Central memory CD8-positive, alpha-beta T cell (primary cell): ENCODE data around the gene TBC1D22A.

Source experiments
- ATAC-seq: fragments of 150-1000 bp; cut with Tn5 transposase; replicated peaks from 2 replicates; pipeline ENCODE4 v1.10.0; 2022; ENCODE audit warnings: mild to moderate bottlenecking, moderate FRiP score, moderate number of reproducible peaks; ENCODE audit not compliant: poor library complexity, severe bottlenecking; ENCODE audit errors: extremely low read depth
- DNase-seq, 2 donors: peaks; one replicate each; pipeline ENCODE4 v3.0.0; 2021; ENCODE audit warnings: low spot score in 2 of 2
- H3K27ac Mint-ChIP-seq: one replicate; pipeline ENCODE4 v1.8.0; 2022; ENCODE audit warnings: low read depth, mild to moderate bottlenecking, moderate library complexity, mixed read lengths
- H3K27me3 Mint-ChIP-seq: one replicate; pipeline ENCODE4 v1.8.0; 2022; ENCODE audit warnings: mixed read lengths
- H3K36me3 Mint-ChIP-seq: one replicate; pipeline ENCODE4 v1.8.0; 2022; ENCODE audit warnings: mild to moderate bottlenecking, moderate library complexity, mixed read lengths; ENCODE audit not compliant: insufficient read depth
- H3K4me1 Mint-ChIP-seq: one replicate; pipeline ENCODE4 v1.8.0; 2022; ENCODE audit warnings: mixed read lengths
- H3K4me3 Mint-ChIP-seq: one replicate; pipeline ENCODE4 v1.8.0; 2022; ENCODE audit warnings: mild to moderate bottlenecking, moderate library complexity, mixed read lengths
- H3K9me3 Mint-ChIP-seq: one replicate; pipeline ENCODE4 v1.8.0; 2022; ENCODE audit warnings: mixed read lengths

Gene TBC1D22A

GRCh38 chr22:47206164-47206563, 443.7 kb downstream of the TBC1D22A start:
- Mint-ChIP-seq H3K27me3 (peaks cover 22% of the 10 kb centered on the region), H3K9me3 (no peaks in the 10 kb centered on the region), H3K27ac (no peak overlapping the region), H3K4me3 (no peak overlapping the region), H3K4me1 (no peaks in the 10 kb centered on the region), H3K36me3 (peaks cover 3% of the 10 kb centered on the region)
- ATAC-seq (no peak), DNase-seq (no peak)

GRCh38 chr22:47206666-47207218, 444.3 kb downstream of the TBC1D22A start:
- H3K27ac Mint-ChIP-seq = no peak overlapping the region
- H3K9me3 Mint-ChIP-seq = no peaks in the 10 kb centered on the region
- no peak overlapping the region for H3K4me3 Mint-ChIP-seq
- ATAC-seq (no peak), DNase-seq (peak in 1 of 2 donors; percentile 3)
- H3K4me1 Mint-ChIP-seq = no peaks in the 10 kb centered on the region
- H3K27me3 Mint-ChIP-seq = peaks cover 22% of the 10 kb centered on the region
- H3K36me3 Mint-ChIP-seq = peaks cover 3% of the 10 kb centered on the region

GRCh38 chr22:47207387-47207786, 444.9 kb downstream of the TBC1D22A start:
- H3K4me3 Mint-ChIP-seq = no peak overlapping the region
- H3K27me3 Mint-ChIP-seq = peaks cover 22% of the 10 kb centered on the region
- DNase-seq = peak; percentile 1 to 7
- H3K27ac Mint-ChIP-seq = no peak overlapping the region
- no peak for ATAC-seq
- no peaks in the 10 kb centered on the region for H3K9me3 Mint-ChIP-seq
- H3K36me3 Mint-ChIP-seq = peaks cover 3% of the 10 kb centered on the region
- no peaks in the 10 kb centered on the region for H3K4me1 Mint-ChIP-seq

GRCh38 chr22:47207846-47208554, 445.6 kb downstream of the TBC1D22A start:
- H3K4me3 Mint-ChIP-seq = no peak overlapping the region
- H3K27me3 Mint-ChIP-seq = peaks cover 22% of the 10 kb centered on the region
- no peaks in the 10 kb centered on the region for H3K4me1 Mint-ChIP-seq
- ATAC-seq (no peak), DNase-seq (peak in 1 of 2 donors; percentile 5)
- H3K27ac Mint-ChIP-seq = no peak overlapping the region
- H3K36me3 Mint-ChIP-seq = peaks cover 3% of the 10 kb centered on the region
- no peaks in the 10 kb centered on the region for H3K9me3 Mint-ChIP-seq

GRCh38 chr22:47208630-47209029, 446.2 kb downstream of the TBC1D22A start:
- Mint-ChIP-seq H3K36me3 (peaks cover 3% of the 10 kb centered on the region), H3K4me3 (no peak overlapping the region), H3K9me3 (no peaks in the 10 kb centered on the region), H3K27me3 (peaks cover 20% of the 10 kb centered on the region), H3K27ac (no peak overlapping the region), H3K4me1 (no peaks in the 10 kb centered on the region)
- DNase-seq (no peak), ATAC-seq (no peak)

- H3K27ac Mint-ChIP-seq = no peak overlapping the region
- no peaks in the 10 kb centered on the region for H3K9me3 Mint-ChIP-seq
- no peak overlapping the region for H3K4me3 Mint-ChIP-seq
- H3K36me3 Mint-ChIP-seq = peaks cover 3% of the 10 kb centered on the region
- H3K27me3 Mint-ChIP-seq = peaks cover 16% of the 10 kb centered on the region
- no peak for DNase-seq
- H3K4me1 Mint-ChIP-seq = no peaks in the 10 kb centered on the region
- no peak for ATAC-seq
Measured at GRCh38 chr22:47209040-47209514, 446.6 kb downstream of the TBC1D22A start.

- Mint-ChIP-seq H3K36me3 (peaks cover 2% of the 10 kb centered on the region), H3K27ac (no peak overlapping the region), H3K9me3 (no peaks in the 10 kb centered on the region), H3K27me3 (peaks cover 11% of the 10 kb centered on the region), H3K4me1 (no peaks in the 10 kb centered on the region), H3K4me3 (no peak overlapping the region)
- peak in 1 of 2 donors; percentile 8 for DNase-seq
- peak; percentile 24 for ATAC-seq
Measured at GRCh38 chr22:47209547-47210023, 447.1 kb downstream of the TBC1D22A start.

GRCh38 chr22:47210112-47210657, 447.7 kb downstream of the TBC1D22A start:
- H3K4me3 Mint-ChIP-seq = no peak overlapping the region

GRCh38 chr22:47210686-47211085, 448.2 kb downstream of the TBC1D22A start:
- no peak overlapping the region for H3K4me3 Mint-ChIP-seq
- H3K9me3 Mint-ChIP-seq = no peaks in the 10 kb centered on the region
- H3K27me3 Mint-ChIP-seq = no peaks in the 10 kb centered on the region
- no peaks in the 10 kb centered on the region for H3K4me1 Mint-ChIP-seq
- DNase-seq (peak in 1 of 2 donors; percentile 11), ATAC-seq (no peak)
- H3K36me3 Mint-ChIP-seq = peaks cover 2% of the 10 kb centered on the region
- H3K27ac Mint-ChIP-seq = no peak overlapping the region

More at GRCh38 chr22:47210112-47210657, 447.7 kb downstream of the TBC1D22A start:
- H3K27me3 Mint-ChIP-seq = peaks cover 5% of the 10 kb centered on the region
- peaks cover 2% of the 10 kb centered on the region for H3K36me3 Mint-ChIP-seq
- no peaks in the 10 kb centered on the region for H3K9me3 Mint-ChIP-seq
- H3K27ac Mint-ChIP-seq = no peak overlapping the region
- DNase-seq (peak in 1 of 2 donors; percentile 6), ATAC-seq (no peak)
- H3K4me1 Mint-ChIP-seq = no peaks in the 10 kb centered on the region

- Mint-ChIP-seq H3K27ac (peak overlapping the region; percentile 29), H3K4me1 (no peaks in the 10 kb centered on the region)
- DNase-seq = peak; percentile 14 to 25
Measured at GRCh38 chr22:47213571-47214230, 451.3 kb downstream of the TBC1D22A start.

GRCh38 chr22:47215851-47216250, 453.4 kb downstream of the TBC1D22A start:
- ATAC-seq (no peak), DNase-seq (peak; percentile 0 to 4)
- Mint-ChIP-seq H3K4me3 (no peak overlapping the region), H3K4me1 (no peaks in the 10 kb centered on the region), H3K27me3 (no peaks in the 10 kb centered on the region), H3K36me3 (peaks cover 3% of the 10 kb centered on the region), H3K27ac (no peak overlapping the region), H3K9me3 (no peaks in the 10 kb centered on the region)

More at GRCh38 chr22:47213571-47214230, 451.3 kb downstream of the TBC1D22A start:
- Mint-ChIP-seq H3K27me3 (no peaks in the 10 kb centered on the region), H3K36me3 (peaks cover 2% of the 10 kb centered on the region), H3K4me3 (no peak overlapping the region), H3K9me3 (no peaks in the 10 kb centered on the region)
- peak; percentile 49 for ATAC-seq

GRCh38 chr22:47218671-47219070, 456.2 kb downstream of the TBC1D22A start:
- ATAC-seq = no peak
- H3K9me3 Mint-ChIP-seq = no peaks in the 10 kb centered on the region
- H3K27me3 Mint-ChIP-seq = no peaks in the 10 kb centered on the region
- H3K27ac Mint-ChIP-seq = no peak overlapping the region
- no peaks in the 10 kb centered on the region for H3K4me1 Mint-ChIP-seq
- DNase-seq = no peak
- H3K4me3 Mint-ChIP-seq = no peak overlapping the region
- H3K36me3 Mint-ChIP-seq = peaks cover 3% of the 10 kb centered on the region
